Skeletal muscle satellite cell (primary cell): ENCODE results near the gene CMBL.
A peak's percentile ranks its signal among the peaks of the same experiment; 100 is the strongest.

Experiments used
- H3K27me3 ChIP-seq: 2 replicates; pipeline ENCODE4 v1.7.0; 2013; ENCODE audit warnings: low read length; ENCODE audit not compliant: control insufficient read depth, insufficient read depth
- H3K36me3 ChIP-seq: 2 replicates; pipeline ENCODE4 v1.7.0; 2013; ENCODE audit warnings: mild to moderate bottlenecking, control low read depth, low read length; ENCODE audit not compliant: insufficient read depth
- H3K4me1 ChIP-seq: 2 replicates; pipeline ENCODE4 v1.7.0; 2013; ENCODE audit warnings: low read length; ENCODE audit not compliant: control insufficient read depth, insufficient read depth
- H3K4me2 ChIP-seq: 2 replicates; pipeline ENCODE4 v1.7.0; 2013; ENCODE audit warnings: mild to moderate bottlenecking, low read length
- H3K4me3 ChIP-seq: 2 replicates; pipeline ENCODE4 v1.7.0; 2013; ENCODE audit warnings: low read length
- H3K9ac ChIP-seq: 2 replicates; pipeline ENCODE4 v1.7.0; 2013; ENCODE audit warnings: mild to moderate bottlenecking, low read depth, low read length, moderate library complexity
- H3K9me3 ChIP-seq: replicated peaks from 2 replicates; pipeline ENCODE4 v1.7.0; 2013; ENCODE audit warnings: mild to moderate bottlenecking, control low read depth, low read length

The CMBL gene

GRCh38 chr5:10330511-10331230 is 23.0 kb upstream of the CMBL start:
- no peak overlapping the region for H3K4me3 ChIP-seq
- no peaks in the 10 kb centered on the region for H3K9me3 ChIP-seq
- peak overlapping the region; percentile 62 for H3K4me2 ChIP-seq
- H3K9ac ChIP-seq: no peak overlapping the region
- H3K27me3 ChIP-seq: no peaks in the 10 kb centered on the region
- H3K36me3 ChIP-seq: no peaks in the 10 kb centered on the region
- peaks cover 38% of the 10 kb centered on the region for H3K4me1 ChIP-seq

- H3K4me3 ChIP-seq: no peak overlapping the region
Observed at GRCh38 chr5:10329820-10330481, 22.2 kb upstream of the CMBL start.

GRCh38 chr5:10329446-10329819 is 21.7 kb upstream of the CMBL start:
- H3K4me1 ChIP-seq: peaks cover 38% of the 10 kb centered on the region
- H3K4me2 ChIP-seq: peak overlapping the region; percentile 20
- H3K9me3 ChIP-seq: no peaks in the 10 kb centered on the region
- no peaks in the 10 kb centered on the region for H3K27me3 ChIP-seq
- H3K36me3 ChIP-seq: no peaks in the 10 kb centered on the region
- H3K4me3 ChIP-seq: no peak overlapping the region
- H3K9ac ChIP-seq: no peak overlapping the region

More at GRCh38 chr5:10329820-10330481, 22.2 kb upstream of the CMBL start:
- Histone ChIP-seq H3K4me1 (peaks cover 38% of the 10 kb centered on the region), H3K9me3 (no peaks in the 10 kb centered on the region), H3K36me3 (no peaks in the 10 kb centered on the region), H3K27me3 (no peaks in the 10 kb centered on the region), H3K4me2 (peak overlapping the region; percentile 62), H3K9ac (no peak overlapping the region)

- H3K4me3 ChIP-seq: no peak overlapping the region
- peaks cover 39% of the 10 kb centered on the region for H3K4me1 ChIP-seq
- H3K27me3 ChIP-seq: peaks cover 3% of the 10 kb centered on the region
- H3K9ac ChIP-seq: no peak overlapping the region
- H3K4me2 ChIP-seq: no peak overlapping the region
- H3K9me3 ChIP-seq: no peaks in the 10 kb centered on the region
- no peaks in the 10 kb centered on the region for H3K36me3 ChIP-seq
Observed at GRCh38 chr5:10328323-10328722, 20.6 kb upstream of the CMBL start.

GRCh38 chr5:10324518-10325370 is 17.0 kb upstream of the CMBL start:
- Histone ChIP-seq H3K9me3 (no peaks in the 10 kb centered on the region), H3K9ac (no peak overlapping the region), H3K27me3 (peaks cover 3% of the 10 kb centered on the region), H3K4me1 (peaks cover 12% of the 10 kb centered on the region), H3K4me3 (no peak overlapping the region), H3K36me3 (no peaks in the 10 kb centered on the region), H3K4me2 (no peak overlapping the region)

- Histone ChIP-seq H3K4me3 (no peak overlapping the region), H3K4me2 (no peak overlapping the region), H3K9ac (no peak overlapping the region), H3K4me1 (peaks cover 3% of the 10 kb centered on the region), H3K27me3 (peaks cover 5% of the 10 kb centered on the region), H3K9me3 (peaks cover 5% of the 10 kb centered on the region), H3K36me3 (no peaks in the 10 kb centered on the region)
Observed at GRCh38 chr5:10323588-10324488, 16.1 kb upstream of the CMBL start.

- H3K9me3 ChIP-seq: peaks cover 5% of the 10 kb centered on the region
- no peaks in the 10 kb centered on the region for H3K36me3 ChIP-seq
- H3K27me3 ChIP-seq: peaks cover 5% of the 10 kb centered on the region
- no peak overlapping the region for H3K9ac ChIP-seq
- H3K4me1 ChIP-seq: peaks cover 2% of the 10 kb centered on the region
- H3K4me3 ChIP-seq: no peak overlapping the region
- no peak overlapping the region for H3K4me2 ChIP-seq
Observed at GRCh38 chr5:10321882-10322281, 14.2 kb upstream of the CMBL start.

- Histone ChIP-seq H3K4me2 (no peak overlapping the region), H3K9me3 (peaks cover 5% of the 10 kb centered on the region), H3K9ac (no peak overlapping the region), H3K4me3 (no peak overlapping the region), H3K36me3 (no peaks in the 10 kb centered on the region), H3K4me1 (peaks cover 2% of the 10 kb centered on the region), H3K27me3 (peaks cover 5% of the 10 kb centered on the region)
Observed at GRCh38 chr5:10320793-10321192, 13.1 kb upstream of the CMBL start.

GRCh38 chr5:10319202-10319851 is 11.6 kb upstream of the CMBL start:
- Histone ChIP-seq H3K9me3 (peaks cover 5% of the 10 kb centered on the region), H3K4me2 (no peak overlapping the region), H3K4me3 (no peak overlapping the region), H3K4me1 (peaks cover 2% of the 10 kb centered on the region), H3K9ac (no peak overlapping the region), H3K36me3 (no peaks in the 10 kb centered on the region), H3K27me3 (peaks cover 5% of the 10 kb centered on the region)

- H3K4me1 ChIP-seq: no peaks in the 10 kb centered on the region
- H3K36me3 ChIP-seq: no peaks in the 10 kb centered on the region
- peaks cover 5% of the 10 kb centered on the region for H3K9me3 ChIP-seq
- no peak overlapping the region for H3K4me3 ChIP-seq
- no peak overlapping the region for H3K9ac ChIP-seq
- H3K27me3 ChIP-seq: peaks cover 3% of the 10 kb centered on the region
- H3K4me2 ChIP-seq: no peak overlapping the region
Observed at GRCh38 chr5:10317825-10318682, 10.4 kb upstream of the CMBL start.
